Neural progenitor cell (in vitro differentiated cells): ENCODE measurements around the gene ZCCHC7.

Experiments used
- CTCF ChIP-seq: fragments of 200-600 bp; sonication (generic); IDR thresholded peaks from 2 replicates; pipeline ENCODE4 v1.5.1; 2017; ENCODE audit warnings: antibody characterized with exemption, mild to moderate bottlenecking
- EZH2 ChIP-seq: fragments of 200-600 bp; sonication (generic); IDR thresholded peaks from 2 replicates; pipeline ENCODE4 v1.6.1; 2017; ENCODE audit warnings: antibody characterized with exemption, mild to moderate bottlenecking, moderate library complexity
- EZH2phosphoT487 ChIP-seq: fragments of 200-600 bp; sonication (generic); IDR thresholded peaks from 2 replicates; pipeline ENCODE4 v1.6.1; 2017; ENCODE audit warnings: antibody characterized with exemption

- no peak for TF ChIP-seq CTCF
- TF ChIP-seq EZH2phosphoT487, result no peak
- TF ChIP-seq EZH2, result no peak
These were observed 123.4 kb downstream of the ZCCHC7 start for GRCh38 chr9:37243588-37244345.
